A549 (cell line): ENCODE data around the gene ZPLD1. TPM values are rescaled to one million over a fixed set of nuclear protein-coding genes. Genes with fewer than 3 reads are reported as not detected.

ENCODE experiments used
- ATAC-seq, 2 experiments: fragments of 200-7000 bp in 1 of 2; fragments of >200 bp in 1 of 2; cut with Nextera tagmentation in 1 of 2; cut with Tn5 transposase in 1 of 2; 3 replicates each; pipeline versions ENCODE4 v1.8.0 to v1.9.1; 2018 to 2020; ENCODE audit warnings: mild to moderate bottlenecking in 1 of 2, moderate library complexity in 1 of 2
- CTCF ChIA-PET: fragments of 300-600 bp; sonication (Branson Sonifier 250); formaldehyde crosslinking; extraction: SDS; loops from one replicate; lab custom pipeline; 2021; ENCODE audit warnings: antibody characterized with exemption, inconsistent platforms; lab: Yijun Ruan, JAX
- POLR2A ChIA-PET: fragments of 350-600 bp; formaldehyde crosslinking; extraction: SDS; loops from one replicate; lab custom pipeline; 2021; ENCODE audit warnings: antibody characterized with exemption, inconsistent platforms; lab: Yijun Ruan, JAX
- DNase-seq, 2 experiments: peaks; one replicate each; pipeline versions ENCODE4 v3.0.0 to v3.0.0-alpha.2; 2011 to 2016; ENCODE audit warnings: low read depth in 1 of 2, low spot score in 1 of 2
- FAIRE-seq: peaks from 2 replicates; lab custom pipeline; 2011; peaks lifted over from hg19 to GRCh38; lab: Jason Lieb, UNC
- H3K27ac ChIP-seq, 2 experiments: fragments of >200 bp; sonication (Bioruptor Twin); formaldehyde crosslinking; 3 replicates each; pipeline ENCODE4 v1.5.1; 2016 to 2017
- H3K4me1 ChIP-seq: fragments of >200 bp; sonication (Bioruptor Twin); formaldehyde crosslinking; 3 replicates; pipeline ENCODE4 v1.6.1; 2016
- H3K4me2 ChIP-seq: fragments of >200 bp; sonication (Bioruptor Twin); formaldehyde crosslinking; 3 replicates; pipeline ENCODE4 v1.6.1; 2016
- H3K4me3 ChIP-seq: fragments of >200 bp; sonication (Bioruptor Twin); formaldehyde crosslinking; 3 replicates; pipeline ENCODE4 v1.5.1; 2016
- H3K9me3 ChIP-seq: fragments of >200 bp; sonication (Bioruptor Twin); formaldehyde crosslinking; 3 replicates; pipeline ENCODE4 v1.6.1; 2016
- ATOH8 ChIP-seq: fragments of 250-450 bp; sonication (Bioruptor Pico); IDR thresholded peaks from 2 replicates; pipeline ENCODE4 v1.5.0; 2020; ENCODE audit warnings: low read depth, mild to moderate bottlenecking, moderate library complexity
- BHLHE40 ChIP-seq: IDR thresholded peaks from 2 replicates; pipeline ENCODE4 v1.6.1; 2012; ENCODE audit warnings: low read depth, low read length, inconsistent platforms
- CBX2 ChIP-seq: fragments of 200-600 bp; sonication (generic); IDR thresholded peaks from 2 replicates; pipeline ENCODE4 v1.6.1; 2016; ENCODE audit warnings: low read depth, mild to moderate bottlenecking, borderline replicate concordance
- CHD4 ChIP-seq: fragments of 200-600 bp; sonication (generic); IDR thresholded peaks from 2 replicates; pipeline ENCODE4 v1.6.1; 2016; ENCODE audit warnings: antibody characterized with exemption, mild to moderate bottlenecking, borderline replicate concordance
- CTCF ChIP-seq: fragments of >200 bp; sonication (Bioruptor Twin); formaldehyde crosslinking; IDR thresholded peaks from 3 replicates; pipeline ENCODE4 v1.5.1; 2016
- E2F6 ChIP-seq: IDR thresholded peaks from 2 replicates; pipeline ENCODE4 v1.6.1; 2012; ENCODE audit warnings: low read depth, borderline replicate concordance
- EHMT2 ChIP-seq: fragments of 200-600 bp; sonication (generic); IDR thresholded peaks from 2 replicates; pipeline ENCODE4 v1.6.1; 2016; ENCODE audit warnings: antibody characterized with exemption, low read depth, mild to moderate bottlenecking, moderate library complexity
- ELK1 ChIP-seq: fragments of 150-350 bp; IDR thresholded peaks from 2 replicates; pipeline ENCODE4 v1.6.1; 2014; ENCODE audit warnings: low read depth, mild to moderate bottlenecking, low read length
- EP300 ChIP-seq, 2 experiments: fragments of >200 bp; sonication (Bioruptor Twin); formaldehyde crosslinking; IDR thresholded peaks; 2 replicates in 1 of 2; 3 replicates in 1 of 2; pipeline ENCODE4 v1.6.1; 2016 to 2017
- FOSB ChIP-seq: fragments of 250-450 bp; sonication (Bioruptor Pico); IDR thresholded peaks from 2 replicates; pipeline ENCODE4 v1.5.0; 2020; ENCODE audit warnings: mild to moderate bottlenecking, moderate library complexity
- GATA3 ChIP-seq: IDR thresholded peaks from 2 replicates; pipeline ENCODE4 v1.6.1; 2012; ENCODE audit warnings: borderline replicate concordance
- HES2 ChIP-seq: fragments of >200 bp; sonication (Bioruptor Twin); formaldehyde crosslinking; IDR thresholded peaks from 2 replicates; pipeline ENCODE4 v1.6.1; 2016
- HMGXB4 ChIP-seq: fragments of 250-450 bp; sonication (Bioruptor Pico); IDR thresholded peaks from 2 replicates; pipeline ENCODE4 v1.5.0; 2021; ENCODE audit warnings: mild to moderate bottlenecking, moderate library complexity, borderline replicate concordance
- HOXA7 ChIP-seq: fragments of 250-450 bp; sonication (Bioruptor Pico); IDR thresholded peaks from 2 replicates; pipeline ENCODE4 v1.5.0; 2020; ENCODE audit warnings: mild to moderate bottlenecking, moderate library complexity
- HOXB13 ChIP-seq: fragments of 250-450 bp; sonication (Bioruptor Pico); IDR thresholded peaks from 2 replicates; pipeline ENCODE4 v1.5.0; 2020; ENCODE audit warnings: low read depth, mild to moderate bottlenecking, moderate library complexity
- HOXB5 ChIP-seq: fragments of 250-450 bp; sonication (Bioruptor Pico); IDR thresholded peaks from 2 replicates; pipeline ENCODE4 v1.5.0; 2020; ENCODE audit warnings: mild to moderate bottlenecking, moderate library complexity
- JUN ChIP-seq, 2 experiments: fragments of >200 bp; sonication (Bioruptor Twin); formaldehyde crosslinking; IDR thresholded peaks; 2 replicates in 1 of 2; 3 replicates in 1 of 2; pipeline ENCODE4 v1.6.1; 2016 to 2017
- JUNB ChIP-seq: fragments of >200 bp; sonication (Bioruptor Twin); formaldehyde crosslinking; IDR thresholded peaks from 2 replicates; pipeline ENCODE4 v1.6.1; 2016
- KDM5A ChIP-seq: fragments of 200-600 bp; sonication (generic); IDR thresholded peaks from 2 replicates; pipeline ENCODE4 v1.6.1; 2016; ENCODE audit warnings: antibody characterized with exemption, mild to moderate bottlenecking
- MAZ ChIP-seq: fragments of 150-350 bp; IDR thresholded peaks from 2 replicates; pipeline ENCODE4 v1.6.1; 2014; ENCODE audit warnings: antibody characterized with exemption, low read depth, low read length, borderline replicate concordance
- NPAS2 ChIP-seq: fragments of 250-450 bp; sonication (Bioruptor Pico); IDR thresholded peaks from 2 replicates; pipeline ENCODE4 v1.8.0; 2022; ENCODE audit warnings: mild to moderate bottlenecking, moderate library complexity, borderline replicate concordance
- POLR2A ChIP-seq: IDR thresholded peaks from 2 replicates; pipeline ENCODE4 v1.6.1; 2012; ENCODE audit warnings: mild to moderate bottlenecking, low read length
- POLR2AphosphoS2 ChIP-seq: conservative IDR thresholded peaks from 2 replicates; pipeline ENCODE4 v1.6.1; 2012; ENCODE audit warnings: low read length, improper control_type of control experiment, inconsistent platforms
- RAD21 ChIP-seq, 2 experiments: fragments of >200 bp in 1 of 2; sonication (Bioruptor Twin) in 1 of 2; formaldehyde crosslinking in 1 of 2; IDR thresholded peaks in 1 of 2; conservative IDR thresholded peaks in 1 of 2; 2 replicates in 1 of 2; 3 replicates in 1 of 2; pipeline ENCODE4 v1.6.1; 2012 to 2018; ENCODE audit warnings: inconsistent platforms in 1 of 2
- SREBF2 ChIP-seq: fragments of 450-650 bp; IDR thresholded peaks from 2 replicates; pipeline ENCODE4 v1.6.1; 2014; ENCODE audit warnings: mild to moderate bottlenecking, moderate library complexity
- ZNF302 ChIP-seq: fragments of 250-450 bp; sonication (Bioruptor Pico); IDR thresholded peaks from 2 replicates; pipeline ENCODE4 v1.9.0; 2021; ENCODE audit warnings: inconsistent platforms, mild to moderate bottlenecking, moderate library complexity
- ZSCAN20 ChIP-seq: fragments of 250-450 bp; sonication (Bioruptor Pico); IDR thresholded peaks from 2 replicates; pipeline ENCODE4 v1.8.0; 2022; ENCODE audit warnings: mild to moderate bottlenecking, moderate library complexity
- WGBS: methylation state at CpG from one replicate; pipeline ENCODE4 v1.1.6; 2017; ENCODE audit errors: missing lambda C conversion rate; 5-methylcytosine and 5-hydroxymethylcytosine counted together
- polyA plus RNA-seq, 4 experiments: library from polyadenylated mRNA; depleted of rRNA in 3 of 4; stranded (reverse); fragments of >200 nt; fragmentation: RNase III in 1 of 4; extraction: RNeasy Plus Mini Kit Qiagen cat#74134 plus additional on column Dnase treatment in 1 of 4; gene quantifications; 2 replicates in 3 of 4; 3 replicates in 1 of 4; pipeline ENCODE4 v1.2.3, GENCODE V29; 2011 to 2017

The ZPLD1 gene
- polyA plus RNA-seq, 2 of the 4 experiments (the other 2 are of a cell fraction) = 0.03 to 0.05 TPM

- Histone ChIP-seq H3K9me3 (no peaks in the 10 kb centered on the region), H3K4me3 (no peak overlapping the region), H3K4me2 (no peak overlapping the region), H3K27ac (no peak overlapping the region), H3K4me1 (no peaks in the 10 kb centered on the region)
- WGBS = 22% methylated on average over 2 of the region's 2 CpGs
- POLR2A ChIA-PET = no interaction called here
- no peak for DNase-seq
- FAIRE-seq = no peak
- TF ChIP-seq BHLHE40 (no peak), POLR2A (no peak), EP300 (IDR thresholded peaks at IDR 0.05) (no peak), MAZ (no peak), FOSB (no peak), HOXB5 (no peak), HOXB13 (CRISPR knock-in tag) (no peak), POLR2AphosphoS2 (no peak), GATA3 (no peak), CBX2 (no peak), JUN (IDR thresholded peaks at IDR 0.05) (no peak), HES2 (no peak)
- CTCF ChIA-PET = no interaction called here
- no peak for ATAC-seq
These were observed 45.3 kb downstream of the ZPLD1 start for GRCh38 chr3:102480139-102480538.

- Histone ChIP-seq H3K9me3 (no peaks in the 10 kb centered on the region), H3K4me2 (no peak overlapping the region), H3K27ac (no peak overlapping the region), H3K4me1 (no peaks in the 10 kb centered on the region), H3K4me3 (no peak overlapping the region)
- 37% methylated on average over 4 of the region's 4 CpGs for WGBS
- TF ChIP-seq NPAS2 (CRISPR knock-in tag) (no peak), HMGXB4 (CRISPR knock-in tag) (no peak), CTCF (no peak), HOXA7 (no peak), ZNF302 (CRISPR knock-in tag) (no peak), SREBF2 (no peak), HES2 (no peak), ELK1 (no peak)
- ChIA-PET POLR2A (no interaction called here), CTCF (interaction anchor here (0.6 to 0.7 kb wide), 2 partner anchors 191 to 260 kb away, joined by 3 read pairs; no protein-coding TSS in a partner anchor)
- DNase-seq (no peak), ATAC-seq (no peak), FAIRE-seq (no peak)
These were observed 46.2 kb downstream of the ZPLD1 start for GRCh38 chr3:102481050-102481449.

GRCh38 chr3:102483556-102483955 is 48.7 kb downstream of the ZPLD1 start:
- WGBS = 32% methylated on average over 3 of the region's 3 CpGs
- H3K4me1 ChIP-seq = no peaks in the 10 kb centered on the region
- H3K4me3 ChIP-seq = no peak overlapping the region
- ChIA-PET CTCF (no interaction called here), POLR2A (no interaction called here)
- H3K9me3 ChIP-seq = no peaks in the 10 kb centered on the region
- no peak overlapping the region for H3K4me2 ChIP-seq
- FAIRE-seq (no peak), ATAC-seq (no peak), DNase-seq (no peak)
- H3K27ac ChIP-seq = no peak overlapping the region
- no peak for TF ChIP-seq E2F6
- TF ChIP-seq RAD21 (conservative IDR thresholded peaks at IDR 0.05 in 1 of 2, IDR thresholded peaks at IDR 0.05 in 1 of 2) = no peak
- no peak for TF ChIP-seq JUNB
- no peak for TF ChIP-seq ZSCAN20 (CRISPR knock-in tag)
- TF ChIP-seq KDM5A = no peak
- no peak for TF ChIP-seq EHMT2
- no peak for TF ChIP-seq CHD4
- TF ChIP-seq ATOH8 (CRISPR knock-in tag) = no peak
